Astrocyte of the cerebellum (primary cell): ENCODE results near the gene FGF7.
"Not testable (repeated sequence)": the region's sequence is repeated elsewhere in the genome, so short reads cannot be mapped to it uniquely, and the experiment has no call there.

Experiments
- DNase-seq: peaks from one replicate; pipeline ENCODE4 v3.0.0-alpha.2; 2011; ENCODE audit warnings: low read depth
- H3K4me3 ChIP-seq: 2 replicates; pipeline ENCODE4 v1.5.1; 2011; ENCODE audit warnings: mild to moderate bottlenecking, low read depth, low read length, moderate library complexity
- CTCF ChIP-seq: IDR thresholded peaks from 2 replicates; pipeline ENCODE4 v1.5.1; 2012; ENCODE audit warnings: low read length, low read depth, moderate library complexity, mild to moderate bottlenecking; ENCODE audit errors: missing control alignments
- in situ Hi-C: cut with HindIII; loops from 2 replicates; pipeline ENCODE4 v1.10.0; 2017; ENCODE audit warnings: low sequenced_read_pairs

FGF7 gene

GRCh38 chr15:49495993-49496753 lies 73.1 kb downstream of the FGF7 start:
- no peak for TF ChIP-seq CTCF
- in situ Hi-C loops = no loop called here
- DNase-seq = peak; percentile 1
- H3K4me3 ChIP-seq = no peak overlapping the region

- DNase-seq = no peak
- no peak overlapping the region for H3K4me3 ChIP-seq
- in situ Hi-C loops = no loop called here
- no peak for TF ChIP-seq CTCF
Measured at GRCh38 chr15:49501586-49501985, 78.5 kb downstream of the FGF7 start.

GRCh38 chr15:49506341-49506740 lies 83.3 kb downstream of the FGF7 start:
- DNase-seq = no peak
- in situ Hi-C loops = no loop called here
- TF ChIP-seq CTCF = no peak
- H3K4me3 ChIP-seq = no peak overlapping the region

- no peak overlapping the region for H3K4me3 ChIP-seq
- no peak for DNase-seq
- no peak for TF ChIP-seq CTCF
- in situ Hi-C loops = no loop called here
Measured at GRCh38 chr15:49507261-49507660, 84.2 kb downstream of the FGF7 start.

- H3K4me3 ChIP-seq, DNase-seq, in situ Hi-C loops: not testable (repeated sequence)
Measured at GRCh38 chr15:49512739-49513138, 89.7 kb downstream of the FGF7 start.

- TF ChIP-seq CTCF = peak; percentile 10
- DNase-seq = no peak
- H3K4me3 ChIP-seq = no peak overlapping the region
- in situ Hi-C loops = no loop called here
Measured at GRCh38 chr15:49521802-49522201, 98.8 kb downstream of the FGF7 start.

GRCh38 chr15:49528289-49528688 lies 105.2 kb downstream of the FGF7 start:
- in situ Hi-C loops = no loop called here
- no peak for TF ChIP-seq CTCF
- H3K4me3 ChIP-seq = no peak overlapping the region
- no peak for DNase-seq
